Activated T-helper 17 cell treated with anti-CD3 and anti-CD28 coated beads, Interleukin-2, amount 50 U/mL, for 72 hours (primary cell): ENCODE results near the gene HCFC2. TPM values are rescaled to one million over a fixed set of nuclear protein-coding genes. Genes with fewer than 3 reads are reported as not detected.

Experiments used
- ATAC-seq: fragments of 150-1000 bp; cut with Tn5 transposase; replicated peaks from 2 replicates; pipeline ENCODE4 v1.10.0; 2021; ENCODE audit warnings: mild to moderate bottlenecking, moderate library complexity
- H3K27ac Mint-ChIP-seq: one replicate; pipeline ENCODE4 v1.8.0; 2022; ENCODE audit warnings: mixed read lengths
- H3K27me3 Mint-ChIP-seq: one replicate; pipeline ENCODE4 v1.8.0; 2022; ENCODE audit warnings: mixed read lengths
- H3K36me3 Mint-ChIP-seq: one replicate; pipeline ENCODE4 v1.8.0; 2022; ENCODE audit warnings: low read depth, mild to moderate bottlenecking, mixed read lengths
- H3K4me1 Mint-ChIP-seq: one replicate; pipeline ENCODE4 v1.8.0; 2022; ENCODE audit warnings: mixed read lengths
- H3K4me3 Mint-ChIP-seq: one replicate; pipeline ENCODE4 v1.8.0; 2022; ENCODE audit warnings: mild to moderate bottlenecking, mixed read lengths
- H3K9me3 Mint-ChIP-seq: one replicate; pipeline ENCODE4 v1.8.0; 2022; ENCODE audit warnings: mixed read lengths
- total RNA-seq, 2 donors: library from RNA; stranded (reverse); gene quantifications; one replicate each; pipeline ENCODE4 v1.2.3, GENCODE V29; 2022

The HCFC2 gene
- total RNA-seq, 2 donors from 2014 or later, result 9.2 to 11.7 TPM

GRCh38 chr12:104143002-104143401, 78.7 kb downstream of the HCFC2 start:
- Mint-ChIP-seq H3K9me3 (no peaks in the 10 kb centered on the region), H3K36me3 (no peaks in the 10 kb centered on the region), H3K4me3 (no peak overlapping the region), H3K4me1 (no peaks in the 10 kb centered on the region), H3K27me3 (peaks cover 7% of the 10 kb centered on the region), H3K27ac (no peak overlapping the region)
- ATAC-seq, result no peak

GRCh38 chr12:104143918-104144317, 79.6 kb downstream of the HCFC2 start:
- no peak overlapping the region for H3K27ac Mint-ChIP-seq
- no peaks in the 10 kb centered on the region for H3K9me3 Mint-ChIP-seq
- ATAC-seq, result no peak
- H3K4me3 Mint-ChIP-seq, result no peak overlapping the region
- H3K36me3 Mint-ChIP-seq, result no peaks in the 10 kb centered on the region
- H3K4me1 Mint-ChIP-seq, result no peaks in the 10 kb centered on the region
- H3K27me3 Mint-ChIP-seq, result peaks cover 7% of the 10 kb centered on the region

GRCh38 chr12:104147346-104147745, 83.0 kb downstream of the HCFC2 start:
- Mint-ChIP-seq H3K9me3 (no peaks in the 10 kb centered on the region), H3K4me1 (no peaks in the 10 kb centered on the region), H3K27me3 (peaks cover 7% of the 10 kb centered on the region), H3K27ac (no peak overlapping the region), H3K4me3 (no peak overlapping the region), H3K36me3 (no peaks in the 10 kb centered on the region)
- ATAC-seq, result no peak

GRCh38 chr12:104150416-104150815, 86.1 kb downstream of the HCFC2 start:
- Mint-ChIP-seq H3K27ac (no peak overlapping the region), H3K4me3 (no peak overlapping the region), H3K27me3 (peaks cover 3% of the 10 kb centered on the region), H3K36me3 (no peaks in the 10 kb centered on the region), H3K4me1 (peaks cover 11% of the 10 kb centered on the region), H3K9me3 (no peaks in the 10 kb centered on the region)
- no peak for ATAC-seq

- Mint-ChIP-seq H3K4me3 (no peak overlapping the region), H3K36me3 (no peaks in the 10 kb centered on the region), H3K4me1 (peaks cover 11% of the 10 kb centered on the region), H3K27me3 (no peaks in the 10 kb centered on the region), H3K27ac (no peak overlapping the region), H3K9me3 (no peaks in the 10 kb centered on the region)
- ATAC-seq, result no peak
These were observed 88.4 kb downstream of the HCFC2 start for GRCh38 chr12:104152685-104153241.

GRCh38 chr12:104154286-104154685, 90.0 kb downstream of the HCFC2 start:
- Mint-ChIP-seq H3K4me3 (peak overlapping the region; percentile 18), H3K9me3 (no peaks in the 10 kb centered on the region), H3K4me1 (peaks cover 11% of the 10 kb centered on the region), H3K36me3 (no peaks in the 10 kb centered on the region), H3K27me3 (no peaks in the 10 kb centered on the region), H3K27ac (peak overlapping the region; percentile 35)
- ATAC-seq, result no peak

- Mint-ChIP-seq H3K36me3 (no peaks in the 10 kb centered on the region), H3K9me3 (no peaks in the 10 kb centered on the region), H3K4me1 (peaks cover 11% of the 10 kb centered on the region), H3K27me3 (no peaks in the 10 kb centered on the region), H3K27ac (peak overlapping the region; percentile 35), H3K4me3 (peak overlapping the region; percentile 18)
- ATAC-seq, result no peak
These were observed 90.5 kb downstream of the HCFC2 start for GRCh38 chr12:104154806-104155205.

Other genes with a start within 250 kb of the HCFC2 start
- 1 to 10 TPM; 6.7 to 7.4 TPM for gene NT5DC3, start 223.3 kb upstream of the HCFC2 start, total RNA-seq
- 100 to 1,000 TPM; 324 to 453 TPM for gene HSP90B1, start 134.1 kb upstream of the HCFC2 start, total RNA-seq
- gene TDG, start 98.7 kb upstream of the HCFC2 start, total RNA-seq, result 10 to 100 TPM; 35.9 to 38.2 TPM
- gene GLT8D2, start 14.3 kb upstream of the HCFC2 start, total RNA-seq, result under 1 TPM in 1 of 2 donors, not detected in 1; 0.58 TPM
- gene NFYB, start 73.7 kb downstream of the HCFC2 start, total RNA-seq, result 10 to 100 TPM in 1 of 2 donors, 1 to 10 TPM in 1; 8.9 to 15.1 TPM
- gene TXNRD1, start 151.2 kb downstream of the HCFC2 start, total RNA-seq, result 100 to 1,000 TPM in 1 of 2 donors, 10 to 100 TPM in 1; 69.2 to 119 TPM
- 1 to 10 TPM; 3.0 to 7.3 TPM for gene EID3, start 239.2 kb downstream of the HCFC2 start, total RNA-seq